Measurements from ENCODE around the gene CFAP20DC.

DNA sequence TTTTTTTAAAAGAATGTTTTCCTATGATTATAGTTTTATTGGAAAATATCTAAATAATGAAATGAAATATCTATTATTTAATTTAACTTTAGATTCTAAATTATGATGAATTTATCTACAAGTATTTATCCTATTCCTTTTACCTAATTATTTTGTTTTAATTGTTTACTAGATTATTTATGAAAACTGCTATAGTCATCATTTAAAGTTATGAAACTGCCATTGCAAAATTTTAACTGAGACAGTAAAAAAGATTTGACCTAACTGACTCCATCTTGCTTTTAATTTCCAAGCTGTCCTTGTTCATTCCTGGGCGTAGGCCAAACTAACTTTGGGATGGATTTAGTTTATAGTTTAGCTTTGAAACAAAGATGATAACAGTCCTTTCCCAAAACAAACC is 357.3 kb downstream of the CFAP20DC start:
- no peak for TF ChIP-seq TAF1 (IDR thresholded peaks at IDR 0.05; ENCODE audit: low read depth, low read length)
- TF ChIP-seq POLR2AphosphoS5 (IDR thresholded peaks at IDR 0.05; ENCODE audit: low read depth, low read length) = no peak
- no peak for TF ChIP-seq POLR2A (IDR thresholded peaks at IDR 0.05; ENCODE audit: low read depth, low read length)
